HG02571 (cell line): ENCODE results near the gene GLT1D1.

Experiments
- ATAC-seq: cut with Tn5 transposase; IDR thresholded peaks from one replicate; pipeline ENCODE4 v1.9.1; 2021; ENCODE audit warnings: mild to moderate bottlenecking, moderate library complexity; ENCODE audit not compliant: unreplicated experiment

Gene GLT1D1

DNA sequence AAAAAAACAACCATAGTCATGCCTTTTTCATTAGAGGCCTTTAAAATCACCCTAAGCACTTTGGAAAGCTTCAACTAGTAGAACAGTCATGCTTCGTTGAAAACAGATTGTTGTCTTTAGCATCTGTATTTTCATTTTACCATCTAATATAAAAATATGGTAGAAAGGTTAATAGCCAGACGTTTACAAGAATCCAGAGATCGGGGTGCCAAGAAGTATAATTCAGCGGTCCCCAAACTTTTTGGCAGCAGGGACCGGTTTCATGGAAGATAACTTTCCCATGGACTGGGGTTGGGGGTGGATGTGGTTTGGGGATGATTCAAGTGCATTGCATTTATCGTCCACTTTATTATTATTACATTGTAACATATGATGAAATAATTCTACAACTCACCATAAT is 138.4 kb downstream of the GLT1D1 start:
- no peak for ATAC-seq

DNA sequence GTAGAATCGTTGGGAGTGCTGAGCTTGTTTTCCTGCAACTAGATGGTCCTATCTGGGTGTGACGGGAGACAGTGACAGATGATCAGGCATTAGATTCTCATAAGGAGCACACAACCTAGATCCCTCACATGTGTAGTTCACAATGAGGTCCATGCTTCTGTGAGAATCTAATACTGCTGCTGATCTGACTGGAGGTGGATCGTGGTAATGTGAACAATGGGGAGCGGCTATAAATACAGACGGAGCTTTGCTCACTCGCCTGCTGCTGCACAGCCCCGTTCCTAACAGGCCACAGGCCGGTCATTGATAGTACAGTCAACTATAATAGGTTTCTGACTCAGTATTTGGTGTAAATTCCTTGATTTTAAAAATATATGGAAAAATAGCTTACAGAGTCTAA is 138.8 kb downstream of the GLT1D1 start:
- no peak for ATAC-seq

GRCh38 chr12:128992550-128992949 is 139.3 kb downstream of the GLT1D1 start:
- ATAC-seq, result no peak

DNA sequence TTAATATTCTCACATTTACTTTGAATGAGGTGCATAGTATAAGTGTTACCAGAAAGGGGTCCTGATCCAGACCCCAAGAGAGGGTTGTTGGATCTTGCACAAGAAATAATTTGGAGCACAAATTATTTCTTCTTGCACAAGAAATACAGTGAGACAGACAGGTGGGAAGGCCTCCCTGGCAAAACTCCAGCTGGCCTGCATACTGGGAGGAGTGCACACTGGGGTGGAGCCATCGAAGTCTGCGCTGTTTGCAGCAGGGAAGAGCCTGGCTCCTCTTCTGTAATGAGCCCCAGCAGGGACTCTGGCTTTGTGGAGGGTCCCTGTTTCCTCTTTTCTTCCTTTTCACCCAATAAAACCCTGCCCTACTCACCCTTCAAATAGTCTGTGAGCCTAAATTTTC is 141.6 kb downstream of the GLT1D1 start:
- no peak for ATAC-seq

- ATAC-seq, result no peak
These were observed 142.3 kb downstream of the GLT1D1 start for GRCh38 chr12:128995619-128996018.

DNA sequence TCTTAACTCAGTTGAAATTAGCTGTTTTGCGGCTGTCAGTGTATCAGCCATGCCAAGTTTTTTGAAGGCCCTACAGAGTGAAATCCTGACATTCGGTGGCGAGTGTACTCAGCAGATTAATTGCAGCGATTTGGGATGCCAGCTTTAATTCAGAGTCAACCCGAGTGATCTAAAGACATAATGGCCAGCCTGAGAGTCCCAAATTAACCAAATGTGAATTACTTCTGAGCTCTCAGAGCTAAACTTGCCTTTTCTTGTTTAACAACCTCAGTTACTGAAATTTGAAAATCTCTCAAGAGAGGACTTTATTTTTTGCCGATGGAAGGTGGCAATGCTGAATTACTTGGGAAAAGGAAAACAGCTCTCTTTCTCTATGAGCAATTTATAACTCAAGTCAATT is 148.5 kb downstream of the GLT1D1 start:
- ATAC-seq, result no peak

- no peak for ATAC-seq
These were observed 149.1 kb downstream of the GLT1D1 start for GRCh38 chr12:129002427-129002826.

GRCh38 chr12:129005416-129005815 is 152.1 kb downstream of the GLT1D1 start:
- ATAC-seq, result no peak

- ATAC-seq, result no peak
These were observed 152.6 kb downstream of the GLT1D1 start for GRCh38 chr12:129005829-129006228.

GRCh38 chr12:129009833-129010622 is 156.8 kb downstream of the GLT1D1 start:
- ATAC-seq, result no peak

DNA sequence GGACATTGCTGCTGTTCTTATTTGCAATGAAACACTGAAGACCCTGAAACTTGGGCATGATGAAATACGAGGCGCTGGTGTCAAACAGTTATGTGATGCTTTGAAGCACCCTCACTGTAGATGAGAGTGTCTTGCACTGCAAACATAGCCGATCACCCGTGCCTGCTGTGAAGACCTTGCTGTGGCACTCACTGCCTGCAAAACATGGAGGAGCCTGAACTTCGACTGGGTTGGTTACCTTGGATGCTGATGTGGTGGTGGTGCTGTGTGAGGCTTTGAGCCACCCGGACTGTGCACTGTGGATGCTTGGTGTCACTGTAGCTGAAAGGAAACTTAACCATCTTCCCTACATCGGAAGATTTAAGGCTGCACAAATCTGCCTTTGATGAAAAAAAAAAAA is 162.9 kb downstream of the GLT1D1 start:
- ATAC-seq, result no peak

- no peak for ATAC-seq
These were observed 171.8 kb downstream of the GLT1D1 start for GRCh38 chr12:129025055-129025454.

DNA sequence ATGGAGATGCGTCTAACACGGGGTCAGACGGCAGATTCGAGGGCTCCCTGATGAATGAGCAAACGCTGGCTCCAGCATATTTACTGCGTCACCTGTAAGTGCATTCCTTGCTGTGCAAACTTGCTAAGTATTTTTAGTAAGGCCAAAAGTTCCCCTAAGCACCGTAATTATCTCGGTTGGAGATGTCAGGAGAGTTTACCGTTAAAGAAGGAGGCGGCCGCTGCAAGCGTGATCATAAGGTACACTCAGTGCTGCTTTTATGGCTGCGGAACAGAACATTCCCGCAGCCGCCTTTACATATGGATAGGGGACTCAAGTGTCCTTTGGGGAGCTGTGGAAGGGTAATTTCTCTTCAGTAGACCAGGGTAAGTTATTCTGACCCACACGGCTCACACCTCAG is 175.6 kb downstream of the GLT1D1 start:
- ATAC-seq, result no peak
